Fibroblast of mammary gland (primary cell): ENCODE data around the gene METTL22.

ENCODE experiments used
- DNase-seq: peaks from one replicate; pipeline ENCODE4 v3.0.0-alpha.2; 2010; ENCODE audit warnings: low read depth
- H3K4me3 ChIP-seq: 2 replicates; pipeline ENCODE4 v1.5.1; 2011; ENCODE audit warnings: low read depth, mild to moderate bottlenecking, low read length, moderate library complexity; ENCODE audit not compliant: control insufficient read depth
- TF ChIP-seq, protein P1 (sequence below): conservative IDR thresholded peaks from 2 replicates; pipeline ENCODE4 v1.5.1; 2011; ENCODE audit warnings: low read depth, low read length, inconsistent platforms; ENCODE audit not compliant: control insufficient read depth, insufficient read depth

Gene METTL22

DNA sequence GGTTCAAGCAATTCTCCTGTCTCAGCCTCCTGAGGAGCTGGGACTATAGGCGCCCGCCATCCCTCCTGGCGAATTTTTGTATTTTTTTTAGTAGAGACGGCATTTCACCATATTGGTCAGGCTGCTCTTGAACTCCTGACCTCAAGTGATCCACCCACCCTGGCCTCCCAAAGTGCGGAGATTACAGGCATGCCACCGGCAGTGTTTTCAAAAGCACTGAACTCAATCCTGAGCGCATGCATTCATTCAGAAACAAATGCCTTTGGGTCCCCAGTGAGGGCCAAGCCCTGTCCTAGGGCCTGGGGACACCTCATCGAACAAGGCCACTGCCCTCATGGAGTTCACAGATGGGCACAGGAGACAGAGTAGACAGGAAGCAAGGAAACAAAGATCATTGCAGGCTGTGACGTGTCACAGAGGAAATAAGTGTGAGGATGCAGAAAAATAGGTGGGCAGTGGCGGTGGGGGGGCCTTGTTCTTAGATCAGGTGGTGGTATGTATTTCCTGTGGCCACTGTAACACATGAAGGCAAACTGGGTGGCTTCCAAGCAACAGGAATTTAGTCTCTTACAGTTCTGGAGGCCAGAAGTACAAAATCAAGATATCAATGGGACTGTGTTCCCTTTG lies 43.7 kb upstream of the METTL22 start:
- no peak for DNase-seq
- TF ChIP-seq, protein P1, sequence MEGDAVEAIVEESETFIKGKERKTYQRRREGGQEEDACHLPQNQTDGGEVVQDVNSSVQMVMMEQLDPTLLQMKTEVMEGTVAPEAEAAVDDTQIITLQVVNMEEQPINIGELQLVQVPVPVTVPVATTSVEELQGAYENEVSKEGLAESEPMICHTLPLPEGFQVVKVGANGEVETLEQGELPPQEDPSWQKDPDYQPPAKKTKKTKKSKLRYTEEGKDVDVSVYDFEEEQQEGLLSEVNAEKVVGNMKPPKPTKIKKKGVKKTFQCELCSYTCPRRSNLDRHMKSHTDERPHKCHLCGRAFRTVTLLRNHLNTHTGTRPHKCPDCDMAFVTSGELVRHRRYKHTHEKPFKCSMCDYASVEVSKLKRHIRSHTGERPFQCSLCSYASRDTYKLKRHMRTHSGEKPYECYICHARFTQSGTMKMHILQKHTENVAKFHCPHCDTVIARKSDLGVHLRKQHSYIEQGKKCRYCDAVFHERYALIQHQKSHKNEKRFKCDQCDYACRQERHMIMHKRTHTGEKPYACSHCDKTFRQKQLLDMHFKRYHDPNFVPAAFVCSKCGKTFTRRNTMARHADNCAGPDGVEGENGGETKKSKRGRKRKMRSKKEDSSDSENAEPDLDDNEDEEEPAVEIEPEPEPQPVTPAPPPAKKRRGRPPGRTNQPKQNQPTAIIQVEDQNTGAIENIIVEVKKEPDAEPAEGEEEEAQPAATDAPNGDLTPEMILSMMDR, result no peak
- H3K4me3 ChIP-seq, result no peak overlapping the region

DNA sequence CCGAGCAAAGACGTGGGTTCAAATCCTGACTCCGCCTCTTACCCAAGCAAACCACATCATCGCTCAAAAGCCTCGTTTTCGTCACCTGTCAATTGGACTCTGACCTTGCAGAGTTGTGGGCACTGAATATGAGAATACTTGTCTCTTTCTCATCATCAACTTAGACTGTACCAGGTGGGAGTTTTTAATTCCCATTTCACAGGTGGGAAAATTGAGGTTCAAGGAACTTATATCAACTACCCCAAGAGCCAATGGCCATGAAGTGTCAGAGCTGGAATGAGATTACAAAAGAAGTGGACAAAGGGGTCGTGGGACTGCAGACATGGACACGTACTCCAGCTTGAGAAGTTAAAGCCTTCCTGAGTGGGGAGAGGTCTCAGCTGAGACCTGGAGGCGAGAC lies 41.9 kb upstream of the METTL22 start:
- TF ChIP-seq, protein P1, result no peak
- DNase-seq, result no peak
- no peak overlapping the region for H3K4me3 ChIP-seq

DNA sequence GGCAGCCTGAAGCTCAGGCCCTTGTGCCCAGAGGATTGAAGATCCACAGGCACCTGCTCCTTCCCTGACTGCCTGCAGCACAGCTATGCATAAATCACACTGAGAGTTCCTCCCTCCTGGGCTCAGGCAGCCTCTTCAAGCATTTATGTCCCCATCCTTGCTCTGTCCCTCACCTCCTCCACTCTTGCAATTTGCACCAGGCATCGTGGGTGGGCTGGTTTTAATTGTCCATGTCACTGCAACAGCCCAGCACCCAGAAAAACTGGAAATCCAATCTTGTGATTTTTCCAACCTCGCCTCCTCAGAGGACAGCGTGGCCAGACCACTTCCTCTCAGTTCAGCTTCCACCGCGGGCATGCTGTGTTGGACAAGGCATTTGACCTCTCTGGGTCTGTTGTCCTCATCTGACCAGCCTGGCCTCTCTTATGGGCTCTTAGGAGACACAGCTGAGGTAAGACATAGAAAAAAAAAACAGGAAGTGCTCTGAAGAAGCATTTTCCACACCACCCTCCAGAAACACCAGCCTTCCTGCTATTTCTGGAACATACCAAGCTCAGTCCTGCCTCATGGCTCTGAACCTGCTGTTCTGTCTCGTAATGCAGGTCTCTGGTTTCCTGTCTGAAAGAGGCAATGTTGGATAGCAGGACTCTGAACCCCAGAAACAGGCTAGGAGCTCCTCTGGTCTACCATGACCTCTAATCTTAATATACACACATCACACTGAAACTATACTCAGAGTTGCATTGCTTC lies 39.5 kb upstream of the METTL22 start:
- no peak overlapping the region for H3K4me3 ChIP-seq
- DNase-seq, result peak; percentile 7
- TF ChIP-seq, protein P1, result no peak

DNA sequence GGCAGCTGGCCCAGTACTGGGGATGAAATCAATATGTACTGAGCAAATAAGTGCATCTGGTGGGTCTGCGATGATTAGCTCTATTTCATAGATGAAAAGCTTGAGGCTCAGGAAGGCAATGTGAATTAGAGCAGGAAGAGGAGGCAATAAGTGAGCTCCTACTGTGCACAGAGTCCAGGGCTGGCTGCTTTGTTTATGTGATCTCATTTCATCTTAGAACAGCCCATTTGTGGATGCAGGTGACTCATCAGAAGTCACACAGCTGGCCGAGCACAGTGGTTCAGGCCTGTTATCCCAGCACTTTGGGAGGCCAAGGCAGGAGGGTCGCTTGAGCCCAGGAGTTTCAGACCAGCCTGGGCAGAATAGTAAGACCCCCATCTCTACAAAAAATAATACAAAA lies 38.3 kb upstream of the METTL22 start:
- TF ChIP-seq, protein P1, result no peak
- no peak overlapping the region for H3K4me3 ChIP-seq
- peak; percentile 65 for DNase-seq

DNA sequence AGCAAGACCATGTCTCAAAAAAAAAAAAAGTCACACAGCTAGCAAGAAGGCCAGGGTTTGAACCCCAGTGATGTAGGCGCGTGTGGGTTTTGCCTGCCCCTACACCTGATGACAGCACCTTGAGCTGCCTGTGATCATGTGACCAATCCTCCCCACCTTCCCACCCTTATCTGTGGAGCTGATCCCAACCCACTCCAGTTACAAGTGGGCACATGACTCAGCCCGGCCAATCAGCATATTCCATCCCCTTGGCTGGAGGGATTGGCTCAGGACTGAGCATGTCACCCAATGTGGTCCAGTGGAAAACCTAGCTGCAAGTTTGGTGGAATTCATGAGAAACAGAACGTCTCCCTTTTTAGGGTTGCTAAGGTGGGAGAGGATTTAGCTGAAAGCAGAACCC lies 37.8 kb upstream of the METTL22 start:
- TF ChIP-seq, protein P1, result no peak
- DNase-seq, result no peak

DNA sequence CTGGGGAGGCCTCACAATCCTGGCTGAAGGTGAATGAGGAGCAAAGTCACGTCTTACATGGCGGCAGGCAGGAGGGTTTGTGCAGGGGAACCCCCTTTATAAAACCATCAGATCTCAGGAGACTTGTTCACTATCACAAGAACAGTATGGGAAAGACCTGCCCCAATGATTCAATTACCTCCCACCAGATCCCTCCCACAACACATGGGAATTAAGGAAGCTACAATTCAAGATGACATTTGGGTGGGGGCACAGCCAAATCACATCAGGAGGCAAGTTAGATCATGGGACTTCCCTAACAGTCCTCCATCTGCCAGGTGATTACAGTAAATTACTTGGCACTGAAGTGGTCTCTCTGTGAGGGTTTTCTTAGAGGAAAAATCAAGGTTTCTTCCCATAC lies 36.5 kb upstream of the METTL22 start:
- no peak for DNase-seq
- TF ChIP-seq, protein P1, result no peak
- H3K4me3 ChIP-seq, result no peak overlapping the region

More for the DNA sequence above, 37.8 kb upstream of the METTL22 start:
- H3K4me3 ChIP-seq, result no peak overlapping the region
